Colonic mucosa (tissue), 4 donors: ENCODE data around the gene SH2D3C. TPM values are rescaled to one million over a fixed set of nuclear protein-coding genes. Genes with fewer than 3 reads are reported as not detected.

Experiments
- DNase-seq: peaks from one replicate; pipeline ENCODE4 v3.0.0-alpha.2; 2020
- H3K27ac ChIP-seq: fragments of 200-600 bp; one replicate; pipeline ENCODE4 v1.8.0; 2021
- H3K27me3 ChIP-seq: fragments of 200-600 bp; one replicate; pipeline ENCODE4 v1.8.0; 2021
- H3K36me3 ChIP-seq: fragments of 200-600 bp; one replicate; pipeline ENCODE4 v1.8.0; 2021
- H3K4me1 ChIP-seq: fragments of 200-600 bp; one replicate; pipeline ENCODE4 v1.8.0; 2021; ENCODE audit warnings: mild to moderate bottlenecking
- H3K4me3 ChIP-seq: fragments of 200-600 bp; one replicate; pipeline ENCODE4 v1.8.0; 2021
- H3K9ac ChIP-seq, 2 donors: one replicate each; pipeline ENCODE4 v1.7.0; 2013; ENCODE audit warnings: control low read depth in 2 of 2, low read depth in 2 of 2, low read length in 2 of 2
- H3K9me3 ChIP-seq: fragments of 200-600 bp; one replicate; pipeline ENCODE4 v1.8.0; 2021
- CTCF ChIP-seq: fragments of 200-600 bp; IDR thresholded peaks from one replicate; pipeline ENCODE4 v1.8.0; 2022; ENCODE audit warnings: antibody characterized with exemption, mild to moderate bottlenecking
- intact Hi-C: fragments of 100-400 bp; cut with DNase I; formaldehyde crosslinking; loops from one replicate; pipeline ENCODE4 v1.14.1; 2022
- microRNA-seq: library from miRNA; unstranded; fragments of <30 nt; microRNA quantifications from one replicate; pipeline ENCODE4, GENCODE V29; 2019
- total RNA-seq, 2 donors: library from RNA; stranded (reverse); fragmentation: NEBNext Ultra II Directional in 1 of 2; extraction: Animal tissue kit (Norgen Biotek cat#: 25700) in 1 of 2; gene quantifications; one replicate each; pipeline ENCODE4 v1.2.1, GENCODE V29; 2021
- donor health status: healthy.
- donor health status: DM: no; HTN: no; CAD: no.
- donor health status: DM: no; HTN: no; CAD: no.

The SH2D3C gene
- total RNA-seq, 2 donors from 2014 or later, result 3.5 TPM

- H3K9me3 ChIP-seq, result no peaks in the 10 kb centered on the region
- no peaks in the 10 kb centered on the region for H3K27me3 ChIP-seq
- no peaks in the 10 kb centered on the region for H3K36me3 ChIP-seq
- intact Hi-C loops, result no loop called here
- H3K27ac ChIP-seq, result no peak overlapping the region
- TF ChIP-seq CTCF, result no peak
- no peak for DNase-seq
- H3K4me3 ChIP-seq, result no peak overlapping the region
- no peak overlapping the region for H3K9ac ChIP-seq
- no peaks in the 10 kb centered on the region for H3K4me1 ChIP-seq
These were observed 85.3 kb downstream of the SH2D3C start for GRCh38 chr9:127693143-127693542.

- Histone ChIP-seq H3K9me3 (no peaks in the 10 kb centered on the region), H3K9ac (no peak overlapping the region), H3K4me3 (no peak overlapping the region), H3K27ac (no peak overlapping the region), H3K36me3 (no peaks in the 10 kb centered on the region), H3K4me1 (no peaks in the 10 kb centered on the region), H3K27me3 (no peaks in the 10 kb centered on the region)
- intact Hi-C loops, result no loop called here
- no peak for DNase-seq
- no peak for TF ChIP-seq CTCF
These were observed 86.4 kb downstream of the SH2D3C start for GRCh38 chr9:127692071-127692470.

GRCh38 chr9:127690735-127691134, 87.7 kb downstream of the SH2D3C start:
- H3K27ac ChIP-seq, result no peak overlapping the region
- H3K9ac ChIP-seq, result no peak overlapping the region
- no peak for DNase-seq
- no peak for TF ChIP-seq CTCF
- H3K36me3 ChIP-seq, result no peaks in the 10 kb centered on the region
- H3K4me3 ChIP-seq, result no peak overlapping the region
- H3K27me3 ChIP-seq, result no peaks in the 10 kb centered on the region
- H3K9me3 ChIP-seq, result no peaks in the 10 kb centered on the region
- no peaks in the 10 kb centered on the region for H3K4me1 ChIP-seq
- intact Hi-C loops, result no loop called here

GRCh38 chr9:127689329-127690000, 89.0 kb downstream of the SH2D3C start:
- no peak overlapping the region for H3K27ac ChIP-seq
- TF ChIP-seq CTCF, result no peak
- no peaks in the 10 kb centered on the region for H3K27me3 ChIP-seq
- no peaks in the 10 kb centered on the region for H3K4me1 ChIP-seq
- H3K9me3 ChIP-seq, result no peaks in the 10 kb centered on the region
- intact Hi-C loops, result no loop called here
- no peak overlapping the region for H3K4me3 ChIP-seq
- no peak overlapping the region for H3K9ac ChIP-seq
- DNase-seq, result no peak
- H3K36me3 ChIP-seq, result no peaks in the 10 kb centered on the region

Small RNAs within 50 kb of the gene (microRNA-seq; reads per million reads assigned to microRNA genes)
- gene MIR2861 (not detected), gene MIR3960 (not detected)

Other genes starting within 250 kb of the SH2D3C start
- gene STXBP1, start 166.4 kb downstream of the SH2D3C start, total RNA-seq, result 10 to 100 TPM in 1 of 2 donors, 1 to 10 TPM in 1; 8.2 to 15.8 TPM
- gene CFAP157, start 71.7 kb downstream of the SH2D3C start, total RNA-seq, result under 1 TPM in 1 of 2 donors, not detected in 1; 0.12 TPM
- 10 to 100 TPM in 1 of 2 donors, 1 to 10 TPM in 1; 8.9 to 23.8 TPM for gene PTRH1, start 63.0 kb downstream of the SH2D3C start, total RNA-seq
- under 1 TPM; 0.05 to 0.07 TPM for gene TTC16, start 62.6 kb downstream of the SH2D3C start, total RNA-seq
- gene TOR2A, start 43.4 kb downstream of the SH2D3C start, total RNA-seq, result 10 to 100 TPM; 25.8 to 29.8 TPM
- gene CDK9, start 7.4 kb upstream of the SH2D3C start, total RNA-seq, result 10 to 100 TPM; 64.0 to 77.7 TPM
- gene FPGS, start 24.2 kb upstream of the SH2D3C start, total RNA-seq, result 10 to 100 TPM; 31.6 to 55.1 TPM
- gene ENG, start 76.0 kb upstream of the SH2D3C start, total RNA-seq, result 10 to 100 TPM; 15.4 to 34.5 TPM
- 100 to 1,000 TPM; 159 to 166 TPM for gene AK1, start 99.0 kb upstream of the SH2D3C start, total RNA-seq
- 100 to 1,000 TPM; 251 to 279 TPM for gene ST6GALNAC6, start 120.9 kb upstream of the SH2D3C start, total RNA-seq
- 10 to 100 TPM; 25.4 to 66.5 TPM for gene ST6GALNAC4, start 138.4 kb upstream of the SH2D3C start, total RNA-seq
- gene PIP5KL1, start 152.1 kb upstream of the SH2D3C start, total RNA-seq, result under 1 TPM; 0.85 to 0.89 TPM
- gene DPM2, start 159.2 kb upstream of the SH2D3C start, total RNA-seq, result 10 to 100 TPM; 25.7 to 38.9 TPM
- 10 to 100 TPM; 72.2 to 95.9 TPM for gene EEIG1, start 202.3 kb upstream of the SH2D3C start, total RNA-seq